Bronchial epithelial cell (primary cell): ENCODE measurements around the gene CSNK1G1. TPM values are rescaled to one million over a fixed set of nuclear protein-coding genes. Genes with fewer than 3 reads are reported as not detected.

Experiments used
- DNase-seq: peaks from one replicate; pipeline ENCODE4 v3.0.0-alpha.2; 2010; ENCODE audit warnings: low read depth
- FAIRE-seq: peaks from 2 replicates; lab custom pipeline; 2011; peaks lifted over from hg19 to GRCh38; lab: Jason Lieb, UNC
- H3K27me3 ChIP-seq: 2 replicates; pipeline ENCODE4 v1.5.1; 2011; ENCODE audit warnings: low read length; ENCODE audit not compliant: control insufficient read depth, insufficient read depth
- H3K36me3 ChIP-seq: 2 replicates; pipeline ENCODE4 v1.5.1; 2011; ENCODE audit warnings: low read length; ENCODE audit not compliant: control insufficient read depth, insufficient read depth
- H3K4me3 ChIP-seq: 2 replicates; pipeline ENCODE4 v1.5.1; 2011; ENCODE audit warnings: mild to moderate bottlenecking, low read depth, low read length, control low read depth
- total RNA-seq: library from RNA; depleted of rRNA; stranded (reverse); fragments of >200 nt; gene quantifications from 2 replicates; pipeline ENCODE4 v1.2.1, GENCODE V29; 2014
- TF ChIP-seq, protein P1 (sequence below): IDR thresholded peaks from 2 replicates; pipeline ENCODE4 v1.5.1; 2011; ENCODE audit warnings: mild to moderate bottlenecking, moderate library complexity, low read length, control low read depth, inconsistent platforms; ENCODE audit not compliant: insufficient read depth, severe bottlenecking

Gene CSNK1G1
- total RNA-seq, 1 donor from 2014 or later: 26.3 TPM

GRCh38 chr15:64205202-64205601, 150.8 kb downstream of the CSNK1G1 start:
- Histone ChIP-seq H3K4me3 (no peak overlapping the region), H3K27me3 (no peaks in the 10 kb centered on the region), H3K36me3 (peaks cover 9% of the 10 kb centered on the region)
- TF ChIP-seq, protein P1, sequence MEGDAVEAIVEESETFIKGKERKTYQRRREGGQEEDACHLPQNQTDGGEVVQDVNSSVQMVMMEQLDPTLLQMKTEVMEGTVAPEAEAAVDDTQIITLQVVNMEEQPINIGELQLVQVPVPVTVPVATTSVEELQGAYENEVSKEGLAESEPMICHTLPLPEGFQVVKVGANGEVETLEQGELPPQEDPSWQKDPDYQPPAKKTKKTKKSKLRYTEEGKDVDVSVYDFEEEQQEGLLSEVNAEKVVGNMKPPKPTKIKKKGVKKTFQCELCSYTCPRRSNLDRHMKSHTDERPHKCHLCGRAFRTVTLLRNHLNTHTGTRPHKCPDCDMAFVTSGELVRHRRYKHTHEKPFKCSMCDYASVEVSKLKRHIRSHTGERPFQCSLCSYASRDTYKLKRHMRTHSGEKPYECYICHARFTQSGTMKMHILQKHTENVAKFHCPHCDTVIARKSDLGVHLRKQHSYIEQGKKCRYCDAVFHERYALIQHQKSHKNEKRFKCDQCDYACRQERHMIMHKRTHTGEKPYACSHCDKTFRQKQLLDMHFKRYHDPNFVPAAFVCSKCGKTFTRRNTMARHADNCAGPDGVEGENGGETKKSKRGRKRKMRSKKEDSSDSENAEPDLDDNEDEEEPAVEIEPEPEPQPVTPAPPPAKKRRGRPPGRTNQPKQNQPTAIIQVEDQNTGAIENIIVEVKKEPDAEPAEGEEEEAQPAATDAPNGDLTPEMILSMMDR: no peak
- DNase-seq (no peak), FAIRE-seq (no peak)

GRCh38 chr15:64197425-64197824, 158.5 kb downstream of the CSNK1G1 start:
- Histone ChIP-seq H3K27me3 (no peaks in the 10 kb centered on the region), H3K4me3 (no peak overlapping the region), H3K36me3 (peaks cover 5% of the 10 kb centered on the region)
- FAIRE-seq (no peak), DNase-seq (no peak)
- TF ChIP-seq, protein P1: no peak

DNA sequence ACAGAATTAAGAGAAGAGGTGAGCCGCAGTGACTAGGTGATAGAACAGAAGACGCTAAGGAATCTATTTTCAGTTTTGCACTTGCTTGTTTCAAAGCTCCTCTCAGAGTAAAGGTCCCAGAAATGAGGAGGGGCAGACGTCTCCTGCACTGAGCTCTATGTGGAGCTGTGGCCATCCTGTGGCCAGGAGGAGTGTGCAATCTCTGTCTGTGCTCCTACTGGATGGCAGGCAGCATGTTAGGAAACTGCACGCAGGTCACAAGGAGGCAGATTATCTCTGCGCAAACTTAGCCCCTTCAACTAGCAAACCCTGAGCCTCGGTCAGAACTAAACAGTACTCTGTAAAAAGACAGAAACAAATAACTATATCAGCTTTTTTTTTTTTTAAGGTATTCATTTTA, 162.0 kb downstream of the CSNK1G1 start:
- Histone ChIP-seq H3K36me3 (peaks cover 1% of the 10 kb centered on the region), H3K4me3 (no peak overlapping the region), H3K27me3 (no peaks in the 10 kb centered on the region)
- TF ChIP-seq, protein P1: no peak
- DNase-seq: no peak
- no peak for FAIRE-seq

DNA sequence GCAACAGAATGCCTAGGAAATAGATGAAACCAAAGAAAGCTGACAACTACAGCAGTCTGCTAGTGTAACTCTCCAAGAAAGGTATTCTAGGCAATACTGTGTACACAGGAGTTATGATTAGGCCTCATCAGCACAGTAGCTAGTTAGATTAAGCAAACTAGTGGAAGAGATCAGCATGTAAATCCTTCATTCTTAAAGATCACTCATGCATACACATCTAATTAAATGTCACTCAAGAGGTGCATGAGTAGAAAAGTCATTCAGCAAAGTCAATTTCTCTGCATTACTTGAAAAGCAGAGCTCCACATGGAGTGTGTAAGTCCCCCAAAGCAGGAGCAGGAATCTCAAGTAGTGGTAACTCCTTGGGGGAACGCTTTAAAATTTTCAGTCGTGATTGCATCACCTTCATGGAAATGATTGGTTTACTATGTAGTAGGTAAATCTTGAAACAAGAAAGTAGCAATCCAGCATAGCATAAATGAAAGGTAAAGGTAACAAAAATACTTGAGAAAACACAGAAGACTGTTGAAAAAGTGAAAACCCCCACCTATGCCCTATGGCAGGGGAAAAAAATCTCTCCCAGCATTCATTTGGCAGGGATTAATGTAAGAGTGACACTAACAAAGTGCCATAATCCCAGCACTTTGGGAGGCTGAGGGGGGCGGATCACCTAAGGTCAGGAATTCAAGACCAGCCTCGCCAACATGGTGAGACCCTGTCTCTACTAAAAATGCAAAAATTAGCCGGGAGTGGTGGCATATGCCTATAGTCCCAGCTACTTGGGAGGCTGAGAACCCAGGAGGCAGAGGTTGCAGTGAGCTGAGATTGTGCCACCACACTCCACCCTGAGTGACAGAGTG, 163.8 kb downstream of the CSNK1G1 start:
- FAIRE-seq (no peak), DNase-seq (no peak)
- Histone ChIP-seq H3K27me3 (no peaks in the 10 kb centered on the region), H3K36me3 (no peaks in the 10 kb centered on the region), H3K4me3 (no peak overlapping the region)
- TF ChIP-seq, protein P1: no peak

DNA sequence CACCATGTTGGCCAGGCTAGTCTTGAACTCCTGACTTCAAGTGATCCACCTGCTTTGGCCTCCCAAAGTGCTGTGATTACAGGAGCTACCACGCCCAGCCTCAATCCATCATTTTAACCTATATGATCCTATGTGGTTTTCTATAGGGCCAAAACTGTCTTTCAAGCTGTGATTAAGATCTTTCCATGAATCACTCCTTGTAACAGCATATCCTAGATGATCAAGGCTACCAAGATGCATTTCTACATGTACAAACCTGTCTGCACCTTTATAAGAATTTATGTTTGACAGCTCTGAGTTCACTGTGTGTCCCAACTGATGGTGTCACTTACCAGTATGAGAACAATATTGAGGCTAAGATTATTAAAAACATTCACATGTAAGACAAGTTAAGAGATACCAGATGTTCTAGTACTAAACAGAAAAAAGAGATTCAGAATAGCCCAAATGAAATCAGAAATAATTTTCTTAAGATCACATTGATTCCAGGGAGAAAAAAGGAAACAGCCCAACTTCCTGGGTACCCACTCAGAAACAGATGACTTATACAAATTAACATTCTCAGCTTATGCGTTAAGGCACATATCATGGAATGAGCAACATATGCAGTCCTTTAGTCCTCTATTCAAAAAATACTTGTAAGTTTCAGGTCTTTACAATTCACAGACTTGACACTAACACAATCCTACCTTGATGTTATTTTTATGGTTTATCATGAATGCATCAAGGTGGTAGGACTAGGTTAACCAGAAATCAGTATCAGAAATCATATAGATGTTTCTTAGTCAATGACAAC, 168.4 kb downstream of the CSNK1G1 start:
- DNase-seq (peak; percentile 98), FAIRE-seq (no peak)
- no peak overlapping the region for H3K4me3 ChIP-seq
- peaks cover 1% of the 10 kb centered on the region for H3K36me3 ChIP-seq
- no peaks in the 10 kb centered on the region for H3K27me3 ChIP-seq
- TF ChIP-seq, protein P1: no peak
